IMR-90 (cell line): ENCODE results near the gene MRC1. TPM values are rescaled to one million over a fixed set of nuclear protein-coding genes. Genes with fewer than 3 reads are reported as not detected.

Source experiments
- ATAC-seq: fragments of 200-7000 bp; cut with Tn5 transposase; 2 replicates; pipeline ENCODE4 v1.9.1; 2020; ENCODE audit warnings: low read depth, mild to moderate bottlenecking, moderate library complexity
- BruUV-seq: library from RNA; stranded (reverse); fragments of 400-500 nt; replicated peaks from 2 replicates; lab custom pipeline; 2021; lab: Mats Ljungman, UMichigan
- CTCF ChIA-PET: fragments of 300-600 bp; formaldehyde crosslinking; extraction: SDS; loops from one replicate; lab custom pipeline; 2021; ENCODE audit warnings: antibody characterized with exemption; lab: Yijun Ruan, JAX
- POLR2A ChIA-PET: fragments of 300-600 bp; sonication (Branson Sonifier 250); formaldehyde crosslinking; loops from one replicate; lab custom pipeline; 2022; ENCODE audit warnings: antibody characterized with exemption; ENCODE audit not compliant: unreplicated experiment; lab: Charles Lee
- DNase-seq: peaks from one replicate; pipeline ENCODE4 v3.0.0; 2013
- H2AFZ ChIP-seq: replicated peaks from 2 replicates; pipeline ENCODE3; 2013; ENCODE audit warnings: low read length, mild to moderate bottlenecking; ENCODE audit not compliant: poor library complexity
- H2AK5ac ChIP-seq: 2 replicates; pipeline ENCODE4 v1.6.1; 2013; ENCODE audit warnings: low read depth, low read length, inconsistent platforms
- H2AK9ac ChIP-seq: replicated peaks from 2 replicates; pipeline ENCODE3; 2013; ENCODE audit warnings: mild to moderate bottlenecking, low read depth, low read length, moderate library complexity; ENCODE audit not compliant: poor library complexity
- H2BK120ac ChIP-seq: 2 replicates; pipeline ENCODE4 v1.6.1; 2013; ENCODE audit warnings: low read depth, low read length, inconsistent platforms
- H2BK15ac ChIP-seq: 3 replicates; pipeline ENCODE4 v1.6.1; 2013; ENCODE audit warnings: low read depth, low read length, inconsistent platforms
- H2BK20ac ChIP-seq: 2 replicates; pipeline ENCODE4 v1.6.1; 2013; ENCODE audit warnings: low read depth, mild to moderate bottlenecking, inconsistent platforms, low read length, moderate library complexity
- H2BK5ac ChIP-seq: 2 replicates; pipeline ENCODE4 v1.6.1; 2013; ENCODE audit warnings: mild to moderate bottlenecking, low read depth, low read length, inconsistent platforms; ENCODE audit not compliant: poor library complexity, severe bottlenecking
- H3K14ac ChIP-seq: replicated peaks from 2 replicates; pipeline ENCODE4 v1.6.1; 2013; ENCODE audit warnings: low read depth, low read length, inconsistent platforms
- H3K18ac ChIP-seq: 2 replicates; pipeline ENCODE4 v1.6.1; 2013; ENCODE audit warnings: low read depth, low read length, control low read depth
- H3K23ac ChIP-seq: 2 replicates; pipeline ENCODE4 v1.6.1; 2013; ENCODE audit warnings: low read depth, low read length, inconsistent platforms
- H3K27ac ChIP-seq: 2 replicates; pipeline ENCODE4 v1.5.1; 2013; ENCODE audit warnings: mild to moderate bottlenecking, control low read depth, low read length; ENCODE audit not compliant: insufficient read depth
- H3K27me3 ChIP-seq: 2 replicates; pipeline ENCODE4 v1.6.1; 2013; ENCODE audit warnings: low read length; ENCODE audit not compliant: control insufficient read depth, insufficient read depth
- H3K36me3 ChIP-seq: 2 replicates; pipeline ENCODE4 v1.6.1; 2013; ENCODE audit warnings: low read length, mixed read lengths; ENCODE audit not compliant: control insufficient read depth, insufficient read depth
- H3K4ac ChIP-seq: 2 replicates; pipeline ENCODE4 v1.6.1; 2013; ENCODE audit warnings: low read depth, low read length, inconsistent platforms
- H3K4me1 ChIP-seq: 2 replicates; pipeline ENCODE4 v1.6.1; 2013; ENCODE audit warnings: low read length, mixed read lengths; ENCODE audit not compliant: control insufficient read depth, insufficient read depth
- H3K4me2 ChIP-seq: 2 replicates; pipeline ENCODE4 v1.6.1; 2013; ENCODE audit warnings: low read depth, mild to moderate bottlenecking, control low read depth, low read length, moderate library complexity
- H3K4me3 ChIP-seq: 2 replicates; pipeline ENCODE4 v1.5.1; 2013; ENCODE audit warnings: low read depth, mild to moderate bottlenecking, control low read depth, low read length, moderate library complexity; ENCODE audit not compliant: insufficient read depth
- H3K56ac ChIP-seq: 2 replicates; pipeline ENCODE4 v1.6.1; 2013; ENCODE audit warnings: low read length, inconsistent platforms; ENCODE audit not compliant: insufficient read depth; ENCODE audit errors: extremely low read depth
- H3K79me1 ChIP-seq, 2 experiments: 2 replicates each; pipeline ENCODE4 v1.6.1; 2013; ENCODE audit warnings: low read length in 2 of 2, inconsistent platforms in 1 of 2, low read depth in 1 of 2
- H3K9ac ChIP-seq: 2 replicates; pipeline ENCODE4 v1.6.1; 2013; ENCODE audit warnings: low read depth, low read length, control low read depth
- H3K9me1 ChIP-seq: 2 replicates; pipeline ENCODE4 v1.6.1; 2013; ENCODE audit warnings: low read length, inconsistent platforms; ENCODE audit not compliant: insufficient read depth
- H3K9me3 ChIP-seq: 2 replicates; pipeline ENCODE4 v1.6.1; 2013; ENCODE audit warnings: low read length; ENCODE audit not compliant: control insufficient read depth, insufficient read depth
- H4K20me1 ChIP-seq: 2 replicates; pipeline ENCODE4 v1.6.1; 2013; ENCODE audit warnings: low read length, inconsistent platforms; ENCODE audit not compliant: insufficient read depth
- H4K5ac ChIP-seq: 2 replicates; pipeline ENCODE4 v1.6.1; 2013; ENCODE audit warnings: mild to moderate bottlenecking, low read depth, low read length, control low read depth
- H4K8ac ChIP-seq, 2 experiments: 2 replicates each; pipeline ENCODE4 v1.6.1; 2013; ENCODE audit warnings: low read depth in 2 of 2, low read length in 2 of 2, control low read depth in 1 of 2, inconsistent platforms in 1 of 2
- H4K91ac ChIP-seq: 2 replicates; pipeline ENCODE4 v1.6.1; 2013; ENCODE audit warnings: low read depth, low read length, inconsistent platforms; ENCODE audit not compliant: insufficient read depth
- CEBPB ChIP-seq: IDR thresholded peaks from 2 replicates; pipeline ENCODE4 v1.6.1; 2012; ENCODE audit warnings: low read depth, low read length, improper control_type of control experiment
- CHD1 ChIP-seq: IDR thresholded peaks from 2 replicates; pipeline ENCODE4 v1.6.1; 2012; ENCODE audit warnings: low read depth, low read length, improper control_type of control experiment
- MAZ ChIP-seq: IDR thresholded peaks from 2 replicates; pipeline ENCODE4 v1.6.1; 2012; ENCODE audit warnings: low read depth, mild to moderate bottlenecking, low read length, improper control_type of control experiment, moderate library complexity, borderline replicate concordance
- NFE2L2 ChIP-seq: fragments of 150-350 bp; IDR thresholded peaks from 2 replicates; pipeline ENCODE4 v1.6.1; 2016; ENCODE audit warnings: low read depth, mild to moderate bottlenecking, low read length
- RAD21 ChIP-seq: IDR thresholded peaks from 2 replicates; pipeline ENCODE4 v1.6.1; 2012; ENCODE audit warnings: low read length, improper control_type of control experiment
- RFX5 ChIP-seq: IDR thresholded peaks from 2 replicates; pipeline ENCODE4 v1.8.0; 2012; ENCODE audit warnings: low read depth, mild to moderate bottlenecking, low read length, moderate library complexity
- SMC3 ChIP-seq: fragments of 150-350 bp; IDR thresholded peaks from 2 replicates; pipeline ENCODE4 v1.6.1; 2016; ENCODE audit warnings: low read depth, mild to moderate bottlenecking, antibody characterized with exemption, low read length, moderate library complexity
- WGBS, 2 experiments: methylation state at CpG; one replicate each; pipeline versions ENCODE4 v1.1.5 to v1.1.7; 2013; ENCODE audit warnings: missing lambda C conversion rate in 2 of 2; ENCODE audit not compliant: insufficient read length in 1 of 2; ENCODE audit errors: extremely low coverage in 2 of 2; 5-methylcytosine and 5-hydroxymethylcytosine counted together
- dilution Hi-C: fragments of 300-500 bp; cut with HindIII; formaldehyde crosslinking; loops from one replicate; pipeline ENCODE4 v1.14.3; 2018; ENCODE audit warnings: low sequenced_read_pairs; ENCODE audit not compliant: unreplicated experiment
- in situ Hi-C: fragments of 300-500 bp; cut with MboI; formaldehyde crosslinking; loops from 3 replicates; pipeline ENCODE4 v1.14.3; 2019; ENCODE audit warnings: low sequenced_read_pairs, inconsistent platforms, mixed read lengths
- intact Hi-C: fragments of 100-400 bp; cut with micrococcal nuclease; formaldehyde crosslinking; loops from 2 replicates; pipeline ENCODE4 v1.10.0; 2022
- polyA plus RNA-seq, 3 experiments: library from polyadenylated mRNA; depleted of rRNA; stranded (reverse); fragments of >200 nt; gene quantifications; 2 replicates each; pipeline ENCODE4 v1.2.3, GENCODE V29; 2012; ENCODE audit warnings: low replicate concordance in 1 of 3
- total RNA-seq: library from RNA; depleted of rRNA; stranded (reverse); fragments of >200 nt; gene quantifications from 2 replicates; pipeline ENCODE4 v1.2.3, GENCODE V29; 2012

Gene MRC1
- total and polyA plus RNA-seq, 2 of the 4 experiments (the other 2 are of a cell fraction) = not detected

GRCh38 chr10:17882557-17882956 lies 73.4 kb downstream of the MRC1 start:
- H3K23ac ChIP-seq = no peak overlapping the region
- no peak overlapping the region for H3K18ac ChIP-seq
- no CpG with 5 or more reads among the region's 1 CpG for WGBS, 2 experiments
- TF ChIP-seq SMC3 (no peak), RAD21 (no peak), CEBPB (no peak), CHD1 (no peak), RFX5 (no peak), NFE2L2 (no peak), MAZ (no peak)
- intact Hi-C loops (no loop called here), dilution Hi-C loops (no loop called here), in situ Hi-C loops (no loop called here)
- no peak overlapping the region for H3K9ac ChIP-seq
- POLR2A ChIA-PET = no interaction called here
- no peak overlapping the region for H2AFZ ChIP-seq
- H3K9me3 ChIP-seq = no peaks in the 10 kb centered on the region
- H3K27me3 ChIP-seq = peaks cover 6% of the 10 kb centered on the region
- no peak overlapping the region for H2AK9ac ChIP-seq
- ATAC-seq (no peak), DNase-seq (no peak)
- no peak overlapping the region for H3K4ac ChIP-seq
- no peak overlapping the region for H3K56ac ChIP-seq
- H4K5ac ChIP-seq = no peak overlapping the region
- no peak overlapping the region for H4K91ac ChIP-seq
- H3K79me1 ChIP-seq = no peaks in the 10 kb centered on the region
- H2BK120ac ChIP-seq = no peak overlapping the region
- no peak overlapping the region for H3K4me2 ChIP-seq
- H3K27ac ChIP-seq = no peak overlapping the region
- H2BK5ac ChIP-seq = no peak overlapping the region
- no peak overlapping the region for H2BK15ac ChIP-seq
- H2AK5ac ChIP-seq = no peak overlapping the region
- H4K20me1 ChIP-seq = no peaks in the 10 kb centered on the region
- no TSS peak for BruUV-seq
- CTCF ChIA-PET = interaction anchor here (1.1 kb wide), 1 partner anchor 9 kb away, joined by 3 read pairs; no protein-coding TSS in a partner anchor
- H3K4me1 ChIP-seq = no peaks in the 10 kb centered on the region
- no peaks in the 10 kb centered on the region for H3K9me1 ChIP-seq
- H3K14ac ChIP-seq = no peak overlapping the region
- H3K4me3 ChIP-seq = no peak overlapping the region
- H3K36me3 ChIP-seq = no peaks in the 10 kb centered on the region
- H2BK20ac ChIP-seq = no peak overlapping the region
- H4K8ac ChIP-seq = no peak overlapping the region
